OCI-M1 (cell line): ENCODE results near the gene PALB2.
"Not testable (repeated sequence)": the region's sequence is repeated elsewhere in the genome, so short reads cannot be mapped to it uniquely, and the experiment has no call there.

ENCODE experiments used
- DNase-seq: peaks from one replicate; lab custom pipeline; 2025; lab: John Stamatoyannopoulos, UW

Gene PALB2

DNA sequence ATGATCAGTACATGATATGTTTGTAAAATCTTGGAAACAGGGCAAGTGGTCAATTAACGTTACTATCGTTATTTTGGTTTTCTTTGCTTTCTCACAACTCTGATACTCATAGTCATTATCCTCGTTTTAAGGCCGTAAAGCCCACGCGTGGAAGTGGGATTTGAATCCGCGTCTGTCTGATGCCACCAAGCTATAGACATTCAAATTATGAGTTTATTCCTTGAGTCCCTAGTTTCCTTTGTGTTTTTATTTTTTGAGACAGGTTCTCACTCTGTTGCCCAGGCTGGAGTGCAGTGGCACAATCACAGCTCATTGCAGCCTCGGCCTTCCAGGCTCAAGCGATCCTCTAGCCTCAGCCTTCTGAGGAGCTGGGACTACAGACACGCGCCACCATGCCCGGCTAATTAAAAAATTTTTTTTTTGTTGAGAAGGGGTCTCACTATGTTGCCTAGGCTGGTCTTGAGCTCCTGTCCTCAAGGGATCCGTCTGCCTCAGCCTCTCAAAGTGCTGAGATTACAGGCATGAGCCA is 1.2 kb upstream of the PALB2 start:
- no peak for DNase-seq

DNA sequence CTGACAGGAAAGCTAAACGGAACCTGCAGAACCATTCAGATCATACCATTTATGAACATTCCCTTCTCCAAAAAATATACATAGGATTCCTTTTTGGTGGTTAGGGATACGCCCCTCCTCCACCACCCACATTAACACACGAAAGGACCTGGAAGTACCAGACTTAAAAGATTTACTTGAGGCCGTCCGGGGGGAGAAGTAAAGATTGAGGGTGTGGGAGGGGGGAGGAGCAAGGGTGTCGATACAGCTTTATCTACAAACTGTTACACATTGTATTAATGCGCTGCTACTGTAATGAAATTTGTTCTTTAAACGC is 537 bp downstream of the PALB2 start:
- no peak for DNase-seq

DNA sequence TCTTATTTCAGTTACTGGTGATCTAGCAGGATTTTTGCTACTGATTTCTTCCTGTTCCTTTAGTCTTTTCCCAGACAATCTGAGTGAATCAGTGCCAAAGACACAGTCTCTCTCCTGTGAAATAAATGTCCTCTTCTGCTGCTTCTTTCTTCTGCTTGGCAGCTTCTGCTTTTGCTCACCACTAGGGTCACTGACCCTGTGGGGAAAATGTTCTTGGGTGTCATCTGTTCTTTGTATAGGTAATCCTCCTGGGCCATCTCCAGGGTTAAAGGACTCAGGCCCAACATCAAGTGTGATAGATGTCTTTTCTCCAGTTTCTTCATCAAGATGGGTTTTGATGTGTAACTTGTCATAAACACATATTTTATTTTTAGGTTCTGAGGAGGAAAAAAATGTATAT is 5.2 kb downstream of the PALB2 start:
- DNase-seq = no peak

DNA sequence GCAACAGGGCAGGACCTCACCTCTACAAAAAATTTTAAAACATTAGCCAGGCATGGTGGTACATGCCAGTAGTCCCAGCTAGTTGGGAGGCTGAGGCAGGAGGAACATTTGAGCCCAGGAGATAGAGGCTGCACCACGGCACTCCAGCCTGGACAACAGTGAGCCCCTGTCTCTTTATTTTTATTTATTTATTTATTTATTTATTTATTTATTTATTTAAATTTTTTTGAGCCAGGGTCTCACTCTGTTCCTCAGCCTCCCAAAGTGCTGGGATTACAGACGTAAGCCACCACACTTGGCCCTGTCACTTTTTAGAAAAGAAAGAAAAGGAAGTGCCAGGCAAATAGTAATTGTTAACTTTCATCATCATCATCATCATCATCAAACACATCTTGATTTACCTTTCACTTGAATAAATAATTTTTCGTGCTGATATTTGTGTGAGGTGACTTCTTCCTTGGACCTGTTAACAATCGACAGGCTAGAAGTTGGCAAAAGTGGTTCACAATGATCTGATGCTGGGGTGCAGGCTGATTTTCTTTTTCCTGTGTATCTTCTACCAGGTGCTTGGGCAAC is 6.6 kb downstream of the PALB2 start:
- no peak for DNase-seq

DNA sequence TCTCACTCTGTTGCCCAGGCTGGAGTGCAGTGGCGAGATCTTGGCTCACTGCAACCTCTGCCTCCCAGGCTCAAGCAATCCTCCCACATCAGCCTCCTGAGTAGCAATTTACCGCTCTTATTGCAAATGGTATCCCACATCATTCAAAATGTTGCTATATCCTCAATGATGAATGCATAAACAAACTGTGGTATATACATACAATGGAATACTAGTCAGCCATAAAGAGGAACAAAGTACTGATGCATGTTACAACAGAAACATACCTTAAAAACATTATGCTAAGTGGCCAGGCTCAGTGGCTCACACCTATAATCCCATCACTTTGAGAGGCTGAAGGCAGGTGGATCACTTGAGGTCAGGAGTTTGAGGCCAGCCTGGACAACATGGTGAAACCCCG is 9.2 kb downstream of the PALB2 start:
- DNase-seq = not testable (repeated sequence)

DNA sequence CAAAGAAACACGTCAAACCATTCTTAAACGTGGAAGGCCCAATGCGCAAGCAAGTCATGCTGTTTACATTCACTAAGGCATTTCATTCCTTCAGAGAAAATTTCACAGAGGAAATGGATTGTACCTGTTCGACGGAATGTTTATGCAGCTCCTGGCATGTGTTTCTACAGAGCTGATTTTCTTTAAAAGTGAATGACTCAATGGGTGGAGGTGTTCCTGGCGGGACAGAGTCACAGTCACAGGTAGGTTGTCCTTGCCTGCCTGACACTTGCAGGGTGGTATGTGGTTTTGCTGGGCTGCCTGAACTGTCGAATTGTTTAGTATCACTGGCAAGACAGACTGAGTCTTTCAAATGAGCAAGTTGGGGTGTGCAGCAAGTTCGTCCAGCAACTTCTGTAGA is 11.6 kb downstream of the PALB2 start:
- no peak for DNase-seq

DNA sequence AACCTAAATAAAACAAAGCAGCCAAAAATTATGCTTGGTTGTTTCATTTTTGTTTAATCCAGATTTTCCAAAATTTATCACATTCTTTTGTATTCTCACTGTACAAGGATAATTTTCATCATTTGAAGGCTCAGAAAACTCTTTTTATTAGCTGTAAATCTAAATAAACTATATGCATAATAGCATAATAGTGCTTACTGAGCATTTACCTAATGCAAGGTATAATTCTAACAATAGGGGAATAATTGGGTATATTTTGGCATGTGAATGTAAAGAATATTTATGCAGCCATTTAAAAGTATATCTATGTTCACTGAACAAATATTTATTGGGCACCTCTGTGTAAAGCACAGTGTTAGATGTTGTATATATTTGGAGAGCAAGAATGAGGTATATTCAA is 17.0 kb downstream of the PALB2 start:
- DNase-seq = no peak

DNA sequence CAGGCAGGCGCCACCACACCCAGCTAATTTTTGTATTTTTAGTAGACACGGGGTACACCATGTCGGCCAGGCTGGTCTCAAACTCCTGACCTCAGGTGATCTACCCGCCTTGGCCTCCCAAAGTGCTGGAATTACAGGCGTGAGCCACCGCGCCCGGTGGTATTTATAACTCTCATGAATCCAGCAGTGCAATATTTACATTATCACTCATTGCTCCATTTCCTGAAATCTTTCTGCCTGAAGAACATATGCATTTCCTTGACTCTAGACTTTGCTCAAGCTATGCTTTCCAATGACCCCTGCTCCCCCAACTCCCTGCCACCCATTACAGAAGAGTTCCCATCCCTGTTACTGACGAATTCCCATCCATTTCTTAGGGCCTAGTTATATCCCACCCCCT is 25.3 kb downstream of the PALB2 start:
- DNase-seq = no peak

DNA sequence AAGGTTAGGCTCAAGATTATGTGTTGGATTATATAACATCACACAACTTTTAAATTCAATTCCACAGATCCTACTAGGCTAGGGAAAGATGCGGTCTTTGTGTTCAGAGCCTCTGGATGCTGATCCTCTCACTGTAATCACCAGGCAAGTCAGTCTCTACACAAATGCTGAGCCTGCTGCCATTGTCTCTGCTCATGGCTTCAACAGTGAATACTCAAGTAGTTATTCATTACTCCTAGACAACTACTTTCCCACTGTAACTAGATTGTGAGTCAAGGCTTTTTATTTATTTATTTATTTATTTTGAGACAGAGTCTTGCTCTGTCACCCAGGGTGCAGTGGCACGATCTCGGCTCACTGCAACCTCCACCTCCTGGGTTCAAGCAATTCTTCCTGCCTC is 29.2 kb downstream of the PALB2 start:
- no peak for DNase-seq

DNA sequence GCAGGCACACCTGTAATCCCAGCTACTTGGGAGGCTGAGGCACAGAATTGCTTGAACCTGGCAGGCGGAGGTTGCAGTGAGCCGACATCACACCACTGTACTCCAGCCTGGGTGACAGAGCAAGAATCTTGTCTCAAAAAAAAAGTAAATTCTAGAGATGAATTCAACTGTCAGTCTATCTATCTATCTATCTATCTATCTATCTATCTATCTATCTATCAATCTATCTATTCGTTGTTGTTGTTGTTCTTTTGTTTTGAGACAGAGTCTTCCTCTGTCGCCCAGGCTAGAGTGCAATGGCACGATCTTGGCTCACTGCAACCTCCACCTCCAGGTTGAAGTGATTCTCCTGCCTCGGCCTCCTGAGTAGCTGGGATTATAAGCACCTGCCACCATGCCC is 30.2 kb downstream of the PALB2 start:
- not testable (repeated sequence) for DNase-seq

DNA sequence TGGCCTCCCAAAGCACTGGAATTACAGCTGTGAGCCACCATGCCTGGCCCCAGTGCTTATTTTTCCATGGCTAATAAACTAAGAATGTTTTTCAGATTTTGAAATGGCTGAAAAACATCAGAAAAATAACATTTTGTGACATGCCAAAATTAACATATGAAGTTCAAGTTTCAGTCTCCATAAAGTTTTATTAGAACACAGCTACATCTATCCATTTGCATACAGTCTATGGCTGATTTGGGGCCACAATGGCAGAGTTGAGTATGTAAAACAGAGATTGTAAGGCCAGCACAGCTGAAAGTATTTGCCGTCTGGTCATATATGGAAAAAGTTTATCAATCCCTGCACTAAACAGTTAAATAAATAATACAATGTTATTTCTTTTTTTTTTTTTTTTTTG is 31.2 kb downstream of the PALB2 start:
- no peak for DNase-seq

DNA sequence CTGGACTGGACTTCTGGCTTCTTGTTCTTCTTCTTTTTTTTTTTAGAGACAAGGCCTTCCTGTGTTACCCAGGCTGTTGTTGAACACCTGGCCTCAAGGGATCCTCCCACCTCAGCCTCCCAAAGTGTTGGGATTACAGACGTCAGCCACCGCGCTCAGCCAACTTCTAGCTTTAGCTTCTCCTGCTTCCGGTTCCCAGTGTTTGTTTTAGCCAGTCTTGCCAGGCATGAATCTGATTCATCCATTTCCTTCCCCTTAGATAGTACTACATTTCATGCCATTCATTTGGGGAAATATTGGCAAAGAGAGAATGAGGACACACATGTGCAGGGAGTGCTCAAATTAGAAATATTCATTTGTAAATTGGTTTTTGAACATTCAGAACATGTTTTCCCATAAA is 32.9 kb downstream of the PALB2 start:
- no peak for DNase-seq

DNA sequence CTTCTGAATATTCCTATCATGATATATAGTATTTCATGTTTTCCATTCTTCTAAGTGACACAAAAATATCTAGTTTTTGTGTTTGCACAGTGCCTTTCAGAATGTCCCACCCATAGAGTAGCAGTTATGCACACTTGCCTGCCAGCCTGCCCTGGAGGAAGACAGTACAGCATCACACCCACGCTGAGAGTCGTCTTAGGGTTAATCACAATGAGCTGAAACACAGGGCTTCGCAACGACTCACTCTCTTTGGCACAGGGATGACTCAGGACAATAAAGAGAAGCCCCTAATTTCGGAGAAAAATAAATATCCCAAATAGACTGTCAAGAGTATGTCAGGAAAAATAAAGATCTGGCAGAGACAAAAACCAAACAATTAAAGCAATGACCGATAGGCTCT is 33.4 kb downstream of the PALB2 start:
- DNase-seq = no peak

DNA sequence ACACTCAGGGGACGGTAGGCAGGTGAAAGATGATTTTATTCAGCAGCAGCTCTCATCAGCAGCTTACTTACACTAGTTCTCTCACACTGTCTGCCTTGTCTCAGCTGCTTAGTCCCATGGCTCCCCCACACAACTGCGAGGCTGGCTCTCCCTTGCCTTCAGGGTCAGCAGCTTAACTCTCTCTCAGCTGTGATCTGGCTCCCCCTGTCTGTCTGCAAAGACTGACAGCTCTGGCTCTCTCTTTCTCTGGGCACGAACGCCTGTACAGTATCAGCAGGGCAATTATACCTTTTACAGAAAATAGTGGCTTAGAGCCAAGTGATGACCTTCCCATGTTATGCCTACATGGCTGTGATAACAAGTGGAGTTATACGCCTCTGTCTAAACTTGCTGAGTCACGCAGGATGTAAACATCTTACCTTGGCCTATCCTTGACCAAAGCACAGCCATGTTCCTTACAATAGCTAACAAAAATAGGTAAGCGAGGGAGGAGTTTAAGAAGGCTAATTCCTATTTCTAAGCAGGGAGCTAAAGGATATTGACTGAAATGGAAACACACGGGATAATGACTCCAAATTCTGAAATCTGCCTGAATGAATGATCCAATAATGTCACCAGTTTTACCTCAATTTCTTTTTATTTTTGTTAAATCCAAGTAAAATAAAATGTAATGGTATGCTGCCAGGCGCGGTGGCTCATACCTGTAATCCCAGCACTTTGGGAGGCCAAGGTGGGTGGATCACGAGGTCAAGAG is 43.9 kb downstream of the PALB2 start:
- peak; percentile 86 for DNase-seq

DNA sequence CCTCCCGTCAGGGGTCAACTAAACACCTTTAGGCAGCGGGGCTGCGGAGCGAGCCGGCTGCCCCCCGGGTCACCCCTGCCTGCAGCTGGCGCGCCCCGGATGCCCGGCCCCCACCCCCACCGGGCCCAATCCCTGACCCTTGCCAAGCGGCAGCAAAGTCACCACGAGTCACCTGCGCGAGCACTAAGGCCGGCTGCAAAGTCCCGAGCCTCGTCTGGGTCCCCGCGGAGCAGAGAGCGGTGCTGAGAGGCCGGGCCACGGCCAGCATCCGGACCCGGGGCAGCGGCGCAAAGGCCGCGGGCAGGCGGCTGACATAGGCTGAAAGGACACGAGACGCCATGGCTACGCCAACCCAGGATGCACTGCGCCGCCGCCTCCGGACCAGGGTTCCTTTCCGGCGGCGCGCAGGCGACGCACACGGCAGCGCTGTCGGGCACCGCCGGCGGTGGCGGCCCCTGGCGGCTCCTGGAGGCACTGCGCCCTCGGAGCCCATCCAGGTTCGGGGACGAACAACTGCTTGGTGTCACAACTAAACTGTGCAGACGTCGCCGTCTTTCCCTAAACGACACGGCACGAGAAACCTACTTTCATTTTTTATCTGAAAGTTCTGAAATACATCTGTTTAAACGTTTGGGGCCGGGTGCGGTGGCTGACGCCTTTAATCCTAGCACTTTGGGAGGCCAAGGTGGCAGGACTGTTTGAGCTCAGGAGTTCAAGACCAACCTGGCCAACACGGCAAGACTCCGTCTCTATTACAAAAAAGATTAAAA is 45.0 kb downstream of the PALB2 start, which contains the start of gene NDUFAB1:
Gene NDUFAB1 (minus strand): TSS at position 366 of the 770 bp plus-strand sequence. CDS start 26 bp downstream, at position 340.
- DNase-seq = peak; percentile 96

DNA sequence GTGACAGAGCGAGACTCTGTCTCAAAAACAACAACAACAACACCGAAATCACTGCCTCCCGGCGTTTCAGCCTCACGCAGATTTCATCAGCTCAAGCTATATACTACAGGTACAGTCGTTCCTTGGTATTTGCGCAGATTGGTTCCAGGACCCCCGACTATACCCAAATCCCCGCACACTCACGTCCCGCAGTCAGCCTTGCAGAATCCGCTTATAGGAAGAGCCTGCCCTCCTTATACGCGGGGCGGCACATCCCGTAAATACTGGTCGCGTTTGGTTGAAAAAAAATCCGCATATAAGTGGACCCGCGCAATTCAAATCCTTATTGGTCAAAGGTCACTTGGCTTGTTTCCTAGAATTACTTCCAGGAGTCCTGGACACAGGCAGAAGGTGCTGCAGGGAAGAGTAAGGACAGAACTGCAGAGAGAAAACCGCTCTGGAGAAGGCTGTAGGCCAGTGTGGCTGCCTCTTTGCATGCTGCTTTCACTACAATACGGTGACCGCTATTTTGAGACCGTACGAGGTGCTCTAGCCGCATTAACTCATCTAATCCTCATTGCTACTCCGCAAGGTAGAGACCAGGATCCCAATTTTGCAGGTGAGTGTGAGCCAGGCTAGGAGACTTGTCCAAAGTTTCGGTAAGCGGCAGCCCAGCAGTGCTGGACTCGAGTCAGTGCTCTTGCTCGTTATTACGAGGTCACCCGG is 45.7 kb downstream of the PALB2 start:
- DNase-seq = no peak

DNA sequence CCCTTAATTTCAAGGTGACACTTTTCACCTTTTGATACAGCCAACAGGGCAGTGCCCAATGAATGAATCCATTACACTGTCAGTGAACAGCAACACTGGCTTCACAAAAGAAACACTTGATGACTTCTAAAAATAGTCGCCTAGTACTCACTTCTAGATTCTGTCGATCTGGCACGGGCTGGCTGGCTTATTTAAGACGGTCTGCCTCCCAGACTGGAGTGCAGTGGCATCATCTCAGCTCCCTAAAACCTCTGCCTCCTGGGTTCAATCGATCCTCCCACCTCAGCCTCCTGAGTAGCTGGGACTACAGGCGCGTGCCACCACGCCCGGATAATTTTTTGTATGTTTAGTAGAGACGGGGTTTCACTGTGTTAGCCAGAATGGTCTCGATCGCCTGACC is 46.9 kb downstream of the PALB2 start:
- DNase-seq = no peak

DNA sequence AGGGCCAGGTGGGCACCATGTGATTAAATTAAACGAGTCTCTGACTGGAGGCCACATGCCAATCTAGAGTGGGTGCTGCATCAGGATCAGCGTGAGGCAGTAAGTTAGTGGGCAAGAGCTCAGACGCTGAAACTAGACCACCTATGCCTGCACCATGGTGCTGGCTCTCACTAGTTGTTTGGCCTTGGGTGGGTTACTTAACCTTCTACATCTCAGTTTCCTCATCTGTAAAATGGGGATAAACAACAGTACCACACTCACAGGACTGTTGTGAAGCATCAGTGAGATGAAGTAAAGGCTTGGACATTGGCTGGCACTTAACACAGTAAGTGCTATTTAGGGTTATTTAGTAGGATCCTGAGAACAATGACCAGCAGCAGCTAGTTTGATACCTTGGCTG is 50.9 kb downstream of the PALB2 start:
- DNase-seq = no peak

DNA sequence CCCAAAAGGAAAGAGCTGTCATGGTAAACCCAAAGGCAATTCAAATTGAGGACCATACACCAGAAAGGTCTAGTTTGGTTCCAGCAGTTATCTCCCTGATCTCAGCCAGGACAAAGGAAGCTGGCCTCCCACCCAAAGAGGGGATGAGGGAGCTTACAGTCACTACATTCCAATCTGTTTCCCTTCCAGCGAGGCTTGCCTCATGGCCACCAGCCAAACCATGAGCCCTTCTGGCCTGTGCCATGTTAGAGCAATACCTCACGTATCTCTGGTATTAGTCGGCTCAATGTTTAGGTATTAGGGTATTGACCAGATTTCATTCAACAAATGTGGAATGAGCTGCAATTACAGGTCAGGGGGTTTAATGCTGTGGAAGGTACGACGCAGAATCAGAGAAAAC is 53.4 kb downstream of the PALB2 start:
- DNase-seq = no peak

DNA sequence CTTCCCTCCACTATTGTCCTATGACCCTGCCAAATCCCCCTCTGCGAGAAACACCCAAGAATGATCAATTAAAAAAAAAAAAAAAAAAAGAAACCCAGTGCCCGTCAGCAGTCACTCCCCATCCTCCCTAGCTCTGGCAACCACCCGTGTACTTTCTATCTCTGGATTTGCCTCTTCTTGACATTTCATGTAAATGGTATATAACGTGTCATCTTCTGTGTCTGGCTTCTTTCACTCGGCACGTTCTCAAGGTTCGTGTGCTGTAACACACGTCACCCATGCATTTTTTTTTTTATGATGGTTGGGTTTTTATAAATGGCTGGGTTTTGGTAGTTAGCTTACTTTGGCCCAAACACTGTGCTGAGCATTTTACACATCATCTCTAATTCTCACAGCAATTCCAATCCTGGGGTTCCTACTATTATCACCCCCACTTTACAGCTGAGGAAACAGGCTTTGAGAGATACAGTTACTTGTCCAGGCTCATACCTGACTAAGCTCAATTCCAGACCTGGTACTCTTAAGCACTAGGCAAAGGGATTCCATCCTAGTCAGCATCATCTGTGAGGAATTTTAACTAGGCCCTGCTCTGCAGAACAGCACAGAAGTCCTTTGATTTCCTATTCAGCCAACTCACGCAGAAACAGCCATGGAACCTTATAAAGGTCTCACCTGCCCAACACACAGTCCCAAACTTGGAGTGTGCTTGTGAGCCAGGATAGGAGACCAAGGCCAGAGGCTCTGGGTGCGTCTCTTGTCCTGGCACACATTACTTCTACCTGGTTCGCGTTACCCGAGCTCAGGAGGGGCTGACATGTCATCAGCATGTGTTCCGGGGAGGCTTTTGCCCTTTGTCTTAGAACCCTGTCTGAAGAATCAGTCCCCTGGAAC is 56.7 kb downstream of the PALB2 start:
- no peak for DNase-seq

DNA sequence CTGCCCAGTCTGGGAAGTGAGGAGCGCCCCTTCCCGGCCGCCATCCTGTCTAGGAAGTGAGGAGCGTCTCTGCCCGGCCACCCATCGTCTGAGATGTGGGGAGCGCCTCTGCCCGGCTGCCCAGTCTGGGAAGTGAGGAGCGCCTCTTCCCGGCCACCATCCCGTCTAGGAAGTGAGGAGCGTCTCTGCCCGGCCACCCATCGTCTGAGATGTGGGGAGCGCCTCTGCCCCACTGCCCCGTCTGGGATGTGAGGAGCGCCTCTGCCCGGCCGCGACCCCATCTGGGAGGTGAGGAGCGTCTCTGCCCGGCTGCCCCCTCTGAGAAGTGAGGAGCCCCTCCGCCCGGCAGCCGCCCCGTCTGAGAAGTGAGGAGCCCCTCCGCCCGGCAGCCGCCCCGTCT is 57.8 kb downstream of the PALB2 start:
- DNase-seq = not testable (repeated sequence)
